AG04449 (cell line): Measurements from ENCODE around the gene SOST.

ENCODE experiments used
- CTCF ChIA-PET: fragments of 350-600 bp; formaldehyde crosslinking; extraction: SDS; loops from one replicate; lab custom pipeline; 2021; ENCODE audit warnings: antibody characterized with exemption; lab: Yijun Ruan, JAX
- POLR2A ChIA-PET: fragments of 400-600, 350-600 bp; formaldehyde crosslinking; extraction: SDS; loops from one replicate; lab custom pipeline; 2020; ENCODE audit warnings: antibody characterized with exemption, inconsistent platforms; lab: Yijun Ruan, JAX
- DNase-seq: peaks from one replicate; pipeline ENCODE4 v3.0.0-alpha.2; 2010; ENCODE audit warnings: low read depth, low spot score
- H3K4me3 ChIP-seq: 2 replicates; pipeline ENCODE4 v1.5.1; 2011; ENCODE audit warnings: low read depth, mild to moderate bottlenecking, control low read depth, low read length
- CTCF ChIP-seq: IDR thresholded peaks from one replicate; pipeline ENCODE4 v1.5.1; 2011; ENCODE audit warnings: mild to moderate bottlenecking, moderate library complexity, low read length, control low read depth, inconsistent platforms; ENCODE audit not compliant: insufficient read depth; ENCODE audit errors: missing control alignments

SOST gene

GRCh38 chr17:43758497-43759174 is at the start of gene SOST:
TSS of gene SOST (minus strand) at chr17:43758791. CDS start at chr17:43758741, 50 bp downstream.
- ChIA-PET POLR2A (no interaction called here), CTCF (interaction anchor here (1.0 to 22.0 kb wide), 10 partner anchors 9 to 182 kb away, joined by 3 to 1463 read pairs (median 26); no protein-coding TSS in a partner anchor)
- no peak for DNase-seq
- TF ChIP-seq CTCF = no peak
- H3K4me3 ChIP-seq = no peak within 1 kb of the TSS

GRCh38 chr17:43808076-43808475 is 49.5 kb upstream of the SOST start:
- POLR2A ChIA-PET = no interaction called here
- no peak overlapping the region for H3K4me3 ChIP-seq
- no peak for TF ChIP-seq CTCF
- CTCF ChIA-PET = interaction anchor here (0.6 to 1.8 kb wide), 3 partner anchors 11 to 47 kb away, joined by 3 to 6 read pairs (median 3); partner anchors contain the start of gene CD300LG
- no peak for DNase-seq

- no peak overlapping the region for H3K4me3 ChIP-seq
- no peak for TF ChIP-seq CTCF
- CTCF ChIA-PET = interaction anchor here (1.0 to 1.3 kb wide), 2 partner anchors 41 to 105 kb away, joined by 3 to 4 read pairs; partner anchors contain the start of gene CD300LG
- no peak for DNase-seq
- POLR2A ChIA-PET = no interaction called here
These were observed 46.5 kb upstream of the SOST start for GRCh38 chr17:43805117-43805516.

GRCh38 chr17:43803758-43804157 is 45.2 kb upstream of the SOST start:
- no peak for TF ChIP-seq CTCF
- CTCF ChIA-PET = interaction anchor here (0.8 to 1.4 kb wide), 4 partner anchors 10 to 43 kb away, joined by 3 read pairs; partner anchors contain the start of gene CD300LG
- no peak overlapping the region for H3K4me3 ChIP-seq
- DNase-seq = no peak
- POLR2A ChIA-PET = no interaction called here

- ChIA-PET POLR2A (no interaction called here), CTCF (interaction anchor here (1.6 kb wide), 1 partner anchor 108 kb away, joined by 4 read pairs; no protein-coding TSS in a partner anchor)
- no peak for DNase-seq
- H3K4me3 ChIP-seq = no peak overlapping the region
- TF ChIP-seq CTCF = no peak
These were observed 43.3 kb upstream of the SOST start for GRCh38 chr17:43801844-43802243.

GRCh38 chr17:43800736-43801135 is 42.1 kb upstream of the SOST start:
- no peak for TF ChIP-seq CTCF
- POLR2A ChIA-PET = no interaction called here
- no peak for DNase-seq
- H3K4me3 ChIP-seq = no peak overlapping the region
- CTCF ChIA-PET = interaction anchor here (1.6 kb wide), 1 partner anchor 106 kb away, joined by 4 read pairs; no protein-coding TSS in a partner anchor
